GM18867 (cell line): ENCODE results near the gene SLC25A45.
A peak's percentile ranks its signal among the peaks of the same experiment; 100 is the strongest.
"Not testable (repeated sequence)": the region's sequence is repeated elsewhere in the genome, so short reads cannot be mapped to it uniquely, and the experiment has no call there.

Experiments
- ATAC-seq: cut with Tn5 transposase; IDR thresholded peaks from one replicate; pipeline ENCODE4 v1.9.1; 2021; ENCODE audit warnings: mild to moderate bottlenecking, moderate library complexity; ENCODE audit not compliant: unreplicated experiment

Gene SLC25A45

GRCh38 chr11:65421794-65422632 lies 39.6 kb upstream of the SLC25A45 start:
- peak; percentile 21 for ATAC-seq

- ATAC-seq, result no peak
Measured at GRCh38 chr11:65420979-65421793, 38.7 kb upstream of the SLC25A45 start.

- ATAC-seq, result no peak
Measured at GRCh38 chr11:65420506-65420905, 38.1 kb upstream of the SLC25A45 start.

GRCh38 chr11:65419772-65420481 lies 37.5 kb upstream of the SLC25A45 start:
- no peak for ATAC-seq

GRCh38 chr11:65419460-65419771 lies 37.0 kb upstream of the SLC25A45 start:
- no peak for ATAC-seq

- ATAC-seq, result peak; percentile 34
Measured at GRCh38 chr11:65418681-65419459, 36.4 kb upstream of the SLC25A45 start.

- ATAC-seq, result no peak
Measured at GRCh38 chr11:65418431-65418680, 35.9 kb upstream of the SLC25A45 start.

GRCh38 chr11:65417702-65418430 lies 35.4 kb upstream of the SLC25A45 start:
- no peak for ATAC-seq

- no peak for ATAC-seq
Measured at GRCh38 chr11:65416841-65417701, 34.6 kb upstream of the SLC25A45 start.

GRCh38 chr11:65416341-65416824 lies 33.9 kb upstream of the SLC25A45 start:
- ATAC-seq, result peak; percentile 36

GRCh38 chr11:65415499-65416340 lies 33.3 kb upstream of the SLC25A45 start:
- no peak for ATAC-seq

- no peak for ATAC-seq
Measured at GRCh38 chr11:65414776-65415498, 32.5 kb upstream of the SLC25A45 start.

GRCh38 chr11:65413077-65413664 lies 30.7 kb upstream of the SLC25A45 start:
- not testable (repeated sequence) for ATAC-seq

- no peak for ATAC-seq
Measured at GRCh38 chr11:65412271-65413076, 30.0 kb upstream of the SLC25A45 start.

GRCh38 chr11:65411681-65412070 lies 29.2 kb upstream of the SLC25A45 start:
- no peak for ATAC-seq

- ATAC-seq, result no peak
Measured at GRCh38 chr11:65410936-65411680, 28.7 kb upstream of the SLC25A45 start.
